ENCODE data around the gene URB1.

URB1 gene

DNA sequence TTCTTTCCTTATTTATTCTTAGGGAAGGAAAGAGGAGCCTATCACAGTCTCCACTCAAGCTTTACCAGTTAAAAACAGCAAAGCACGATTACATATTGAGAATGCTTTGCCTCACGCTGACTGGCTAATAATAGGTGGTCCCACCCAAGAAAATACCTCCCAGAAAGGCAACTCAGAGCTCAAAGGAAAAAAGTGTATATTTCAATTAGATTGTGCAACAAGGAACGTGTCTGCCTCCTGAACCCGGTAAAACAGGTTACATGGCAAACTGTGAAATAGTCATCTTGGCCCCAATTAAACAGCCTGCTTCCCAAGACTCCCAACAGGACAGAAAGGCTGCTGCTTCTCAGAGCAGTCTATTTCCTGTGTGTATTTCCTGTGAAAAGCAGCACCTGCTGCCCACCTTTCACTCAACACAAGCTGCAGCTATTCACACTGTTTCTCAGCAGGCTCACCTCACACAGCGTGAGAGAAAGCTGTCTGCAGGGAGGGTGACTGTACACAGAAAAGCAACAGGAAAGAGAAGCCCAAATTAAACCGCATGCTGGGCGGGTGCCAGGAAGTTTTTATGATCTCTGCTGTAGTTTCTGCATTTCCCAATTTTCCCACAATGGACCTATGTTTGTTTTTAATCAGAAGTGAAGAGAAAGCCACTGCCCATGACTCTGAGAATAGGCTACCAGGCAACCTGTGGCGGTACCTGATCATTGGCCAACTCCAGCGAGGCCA lies 44.0 kb downstream of the URB1 start:
- no peak overlapping the region for H3K9ac ChIP-seq
- no peak overlapping the region for H3K27ac ChIP-seq
- peaks cover 26% of the 10 kb centered on the region for H4K20me1 ChIP-seq
- no peak overlapping the region for H3K4me3 ChIP-seq
- H3K36me3 ChIP-seq, result peaks cover 100% of the 10 kb centered on the region
- no peaks in the 10 kb centered on the region for H3K4me1 ChIP-seq
- peaks cover 33% of the 10 kb centered on the region for H3K9me3 ChIP-seq
- H3K27me3 ChIP-seq, result no peaks in the 10 kb centered on the region
- H3K4me2 ChIP-seq, result no peak overlapping the region
- TF ChIP-seq Cebpa-rat (IDR thresholded peaks at IDR 0.05), result no peak

DNA sequence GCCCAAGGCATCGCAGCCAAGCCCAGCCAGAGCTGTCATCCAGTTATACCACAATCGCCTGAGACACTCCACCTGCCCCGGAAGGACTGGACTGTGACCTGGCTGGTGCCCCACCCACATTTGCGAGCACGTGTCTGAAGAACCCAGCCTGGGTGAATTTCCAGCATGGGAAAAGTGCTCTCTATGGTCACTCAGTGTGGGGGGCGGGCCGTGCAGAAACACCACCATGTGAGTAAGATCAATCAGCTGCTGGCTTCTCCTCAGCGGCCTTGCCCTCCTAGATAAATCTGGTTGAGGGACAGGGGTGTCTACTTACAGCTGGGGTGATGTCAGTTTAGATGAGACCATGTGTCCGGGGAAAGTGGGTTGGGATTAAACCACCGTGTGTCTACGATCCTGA lies 44.8 kb downstream of the URB1 start:
- no peak for TF ChIP-seq Cebpa-rat (IDR thresholded peaks at IDR 0.05)
- Histone ChIP-seq H3K27ac (no peak overlapping the region), H3K4me1 (no peaks in the 10 kb centered on the region), H3K4me3 (no peak overlapping the region), H4K20me1 (peaks cover 21% of the 10 kb centered on the region), H3K27me3 (no peaks in the 10 kb centered on the region), H3K9me3 (peaks cover 34% of the 10 kb centered on the region), H3K9ac (no peak overlapping the region), H3K36me3 (peaks cover 100% of the 10 kb centered on the region), H3K4me2 (no peak overlapping the region)

DNA sequence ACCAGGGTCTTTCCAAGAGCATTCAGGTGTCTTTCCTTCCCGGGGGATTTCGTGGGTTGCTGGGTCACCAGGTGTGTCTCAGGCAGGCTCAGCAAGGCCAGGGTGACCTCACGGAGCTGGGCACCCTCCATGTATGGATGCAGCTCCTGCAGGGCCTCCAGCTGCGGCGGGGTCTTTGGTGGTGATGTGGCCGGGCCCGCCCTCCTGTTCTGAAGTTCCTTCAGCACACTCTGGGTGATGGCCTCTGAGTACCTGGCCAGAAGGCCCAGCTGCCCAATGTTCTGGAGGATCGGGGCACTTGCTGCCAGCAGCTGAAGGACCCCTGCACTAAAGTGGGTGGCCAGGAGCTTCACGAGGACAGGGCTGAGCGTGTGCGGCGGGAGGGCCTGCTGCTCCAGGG lies 45.5 kb downstream of the URB1 start:
- Histone ChIP-seq H3K36me3 (peaks cover 100% of the 10 kb centered on the region), H3K27me3 (no peaks in the 10 kb centered on the region), H3K9me3 (peaks cover 34% of the 10 kb centered on the region), H3K4me2 (no peak overlapping the region), H3K4me1 (no peaks in the 10 kb centered on the region), H4K20me1 (peaks cover 18% of the 10 kb centered on the region), H3K4me3 (no peak overlapping the region), H3K9ac (no peak overlapping the region), H3K27ac (no peak overlapping the region)
- no peak for TF ChIP-seq Cebpa-rat (IDR thresholded peaks at IDR 0.05)

DNA sequence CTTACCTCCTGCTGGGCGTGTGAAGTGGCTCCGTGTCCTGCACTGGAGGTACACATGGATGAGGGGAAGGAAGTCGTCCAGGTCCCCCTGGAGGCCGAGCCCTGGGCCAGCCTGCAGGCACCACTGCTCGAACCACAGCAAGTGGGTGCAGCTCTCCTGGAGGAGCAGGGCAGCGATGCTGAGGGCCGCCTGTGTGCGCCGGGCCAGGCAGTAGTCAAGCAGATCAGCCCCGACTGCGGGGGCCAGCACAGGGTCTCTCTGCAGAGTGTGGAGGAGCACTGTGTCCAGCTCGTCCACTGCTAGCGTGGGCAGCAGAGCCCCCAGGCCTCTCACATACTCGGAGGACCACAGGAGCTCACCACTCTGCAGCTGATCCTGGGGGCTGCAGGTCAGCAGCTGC lies 45.9 kb downstream of the URB1 start:
- no peak overlapping the region for H3K27ac ChIP-seq
- H4K20me1 ChIP-seq, result peaks cover 17% of the 10 kb centered on the region
- H3K27me3 ChIP-seq, result no peaks in the 10 kb centered on the region
- no peak overlapping the region for H3K4me2 ChIP-seq
- TF ChIP-seq Cebpa-rat (IDR thresholded peaks at IDR 0.05), result no peak
- peaks cover 34% of the 10 kb centered on the region for H3K9me3 ChIP-seq
- no peaks in the 10 kb centered on the region for H3K4me1 ChIP-seq
- H3K4me3 ChIP-seq, result no peak overlapping the region
- no peak overlapping the region for H3K9ac ChIP-seq
- peaks cover 100% of the 10 kb centered on the region for H3K36me3 ChIP-seq

DNA sequence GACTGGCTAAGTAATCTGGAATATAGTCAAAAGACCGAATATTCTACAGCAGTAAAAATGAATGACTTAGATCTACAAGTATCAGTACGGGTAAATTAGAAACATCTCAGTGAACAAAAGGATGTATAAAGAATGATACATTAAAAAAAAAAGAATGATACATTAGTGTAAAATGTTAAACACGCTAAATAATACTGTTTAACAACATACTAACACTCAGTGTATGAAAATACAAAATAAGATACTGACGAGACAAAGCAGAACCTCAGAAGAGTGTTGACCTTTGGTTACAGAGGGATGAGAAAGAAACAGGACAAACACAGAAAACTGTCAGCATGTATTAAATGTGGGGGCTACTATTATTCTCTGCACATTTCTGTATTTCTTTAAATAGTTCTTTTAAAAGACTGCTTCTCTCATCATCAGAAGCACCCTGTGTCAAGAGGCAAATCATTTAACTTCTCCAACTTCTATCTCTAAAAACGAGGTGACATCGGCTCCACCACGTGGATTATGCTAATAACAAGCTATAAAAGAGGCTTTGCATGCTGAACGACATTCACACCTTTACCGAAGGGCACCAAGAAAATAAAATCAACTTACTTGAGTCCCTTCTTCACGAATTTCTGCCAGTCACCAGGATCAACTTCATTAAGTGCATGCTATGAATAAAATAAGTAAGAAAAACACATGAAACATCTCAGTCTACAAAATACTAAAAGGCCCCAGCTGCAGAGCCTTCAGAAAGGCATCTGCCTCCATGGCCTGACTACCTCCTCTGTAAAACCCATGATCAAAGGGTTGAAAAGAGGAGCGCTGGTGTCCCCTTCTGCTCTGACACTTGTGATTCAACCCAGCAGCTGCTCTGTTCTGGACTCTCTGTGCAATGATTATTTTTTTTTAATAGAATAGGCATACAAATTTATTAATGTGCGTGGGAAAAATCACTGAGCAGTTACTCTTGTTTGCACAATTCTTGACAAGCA lies 51.7 kb downstream of the URB1 start:
- Histone ChIP-seq H3K4me3 (no peak overlapping the region), H4K20me1 (0 out of 2 replicates have a peak, but pooled peaks cover 6% of the 10 kb centered on the region), H3K27me3 (no peaks in the 10 kb centered on the region), H3K27ac (no peak overlapping the region), H3K9me3 (peaks cover 24% of the 10 kb centered on the region), H3K4me1 (no peaks in the 10 kb centered on the region), H3K4me2 (no peak overlapping the region), H3K9ac (no peak overlapping the region), H3K36me3 (peaks cover 98% of the 10 kb centered on the region)
- no peak for TF ChIP-seq Cebpa-rat (IDR thresholded peaks at IDR 0.05)

DNA sequence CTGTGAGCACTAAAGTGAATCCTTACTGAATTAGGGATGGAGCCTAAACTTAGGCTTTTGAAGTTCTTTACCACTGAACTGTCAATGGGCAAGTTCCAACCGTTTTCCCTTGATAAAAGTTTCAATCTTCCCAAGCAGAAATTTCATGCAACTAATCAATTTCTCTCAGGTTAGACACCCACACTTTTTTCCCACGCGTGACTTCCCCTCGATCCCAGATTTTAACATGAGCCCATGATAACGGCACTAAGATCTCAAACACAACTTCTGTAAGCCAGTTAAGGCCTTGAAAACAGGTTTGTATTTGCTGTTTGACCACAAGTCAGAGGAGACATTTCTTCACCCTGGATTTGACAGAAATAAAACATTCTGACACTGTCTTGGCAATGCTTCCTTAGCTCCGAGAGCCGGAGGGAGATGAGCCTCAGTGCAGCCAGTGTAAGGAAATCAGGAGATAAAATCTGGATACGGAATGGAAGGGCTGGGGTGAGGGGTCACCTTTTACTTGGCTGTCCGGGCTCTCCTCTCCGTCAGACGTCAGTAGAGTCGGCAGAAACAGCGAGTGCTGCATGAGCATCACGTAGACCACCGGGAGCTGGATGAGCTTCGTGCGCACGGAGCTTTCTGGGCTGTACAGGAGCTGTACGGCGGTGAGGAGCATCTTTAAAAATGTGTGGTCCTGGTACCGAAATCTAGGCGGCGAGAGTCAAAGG lies 54.4 kb downstream of the URB1 start:
- Histone ChIP-seq H3K36me3 (peaks cover 98% of the 10 kb centered on the region), H3K27ac (no peak overlapping the region), H3K4me3 (no peak overlapping the region), H3K27me3 (no peaks in the 10 kb centered on the region), H3K4me2 (no peak overlapping the region), H3K4me1 (no peaks in the 10 kb centered on the region), H3K9ac (no peak overlapping the region), H3K9me3 (no peaks in the 10 kb centered on the region), H4K20me1 (0 out of 2 replicates have a peak, but pooled peaks cover 10% of the 10 kb centered on the region)
- no peak for TF ChIP-seq Cebpa-rat (IDR thresholded peaks at IDR 0.05)

DNA sequence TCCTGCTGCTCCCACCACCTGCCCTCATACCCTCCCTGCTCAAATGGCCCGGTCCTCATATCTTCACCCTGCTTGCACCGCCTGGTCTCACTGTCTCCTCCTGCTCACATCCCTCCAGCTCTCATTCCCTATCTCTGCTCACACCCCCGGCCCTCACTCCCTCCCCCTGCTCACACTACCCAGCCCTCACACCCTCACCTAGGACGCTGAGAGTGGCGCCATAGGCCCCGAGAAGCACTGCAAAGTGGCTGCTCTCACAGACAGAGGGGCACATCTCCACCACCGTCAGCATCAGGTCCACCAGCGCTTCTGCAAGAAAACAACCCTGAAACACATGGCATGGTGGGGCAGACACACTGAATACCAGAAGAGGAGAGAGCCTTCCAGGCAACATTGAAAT lies 55.6 kb downstream of the URB1 start:
- H3K9ac ChIP-seq, result no peak overlapping the region
- H3K27me3 ChIP-seq, result no peaks in the 10 kb centered on the region
- H3K4me2 ChIP-seq, result no peak overlapping the region
- no peak overlapping the region for H3K4me3 ChIP-seq
- H3K36me3 ChIP-seq, result peaks cover 96% of the 10 kb centered on the region
- H4K20me1 ChIP-seq, result 0 out of 2 replicates have a peak, but pooled peaks cover 6% of the 10 kb centered on the region
- H3K9me3 ChIP-seq, result no peaks in the 10 kb centered on the region
- TF ChIP-seq Cebpa-rat (IDR thresholded peaks at IDR 0.05), result no peak
- no peaks in the 10 kb centered on the region for H3K4me1 ChIP-seq
- H3K27ac ChIP-seq, result no peak overlapping the region

DNA sequence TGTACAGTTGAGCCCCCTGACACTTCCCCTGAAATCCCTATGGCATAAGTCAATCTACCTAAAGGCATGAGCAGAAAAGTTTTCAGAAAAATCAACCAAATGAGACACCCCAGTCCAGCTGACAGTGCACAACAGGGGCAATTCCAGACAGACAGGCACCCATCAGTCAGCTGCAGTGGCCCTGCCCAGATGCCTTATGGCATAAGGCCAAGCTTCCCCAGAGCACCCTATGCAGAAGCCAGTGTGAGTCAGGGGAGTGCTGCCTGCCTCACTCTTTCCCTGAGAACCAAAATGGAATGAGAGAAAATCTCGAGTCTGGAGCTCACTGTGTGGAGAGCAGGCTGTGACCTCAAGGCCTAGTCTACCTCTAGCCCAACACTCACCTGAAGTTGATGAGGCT lies 56.1 kb downstream of the URB1 start:
- no peak overlapping the region for H3K4me3 ChIP-seq
- TF ChIP-seq Cebpa-rat (IDR thresholded peaks at IDR 0.05), result no peak
- H3K36me3 ChIP-seq, result peaks cover 98% of the 10 kb centered on the region
- H3K27me3 ChIP-seq, result no peaks in the 10 kb centered on the region
- no peak overlapping the region for H3K9ac ChIP-seq
- H3K4me2 ChIP-seq, result no peak overlapping the region
- H3K4me1 ChIP-seq, result no peaks in the 10 kb centered on the region
- no peaks in the 10 kb centered on the region for H3K9me3 ChIP-seq
- 0 out of 2 replicates have a peak, but pooled peaks cover 4% of the 10 kb centered on the region for H4K20me1 ChIP-seq
- H3K27ac ChIP-seq, result no peak overlapping the region

Data from BLaER1 (cell line).